Activated gamma-delta T cell treated with anti-CD3 and anti-CD28 coated beads, Interleukin-2, amount 50 U/mL, for 16 hours (primary cell): ENCODE data around the gene NEU3.
"Not testable (repeated sequence)": the region's sequence is repeated elsewhere in the genome, so short reads cannot be mapped to it uniquely, and the experiment has no call there.

Source experiments
- DNase-seq: peaks from one replicate; pipeline ENCODE4 v3.0.0-alpha.2; 2020; ENCODE audit warnings: low read depth

The NEU3 gene

DNA sequence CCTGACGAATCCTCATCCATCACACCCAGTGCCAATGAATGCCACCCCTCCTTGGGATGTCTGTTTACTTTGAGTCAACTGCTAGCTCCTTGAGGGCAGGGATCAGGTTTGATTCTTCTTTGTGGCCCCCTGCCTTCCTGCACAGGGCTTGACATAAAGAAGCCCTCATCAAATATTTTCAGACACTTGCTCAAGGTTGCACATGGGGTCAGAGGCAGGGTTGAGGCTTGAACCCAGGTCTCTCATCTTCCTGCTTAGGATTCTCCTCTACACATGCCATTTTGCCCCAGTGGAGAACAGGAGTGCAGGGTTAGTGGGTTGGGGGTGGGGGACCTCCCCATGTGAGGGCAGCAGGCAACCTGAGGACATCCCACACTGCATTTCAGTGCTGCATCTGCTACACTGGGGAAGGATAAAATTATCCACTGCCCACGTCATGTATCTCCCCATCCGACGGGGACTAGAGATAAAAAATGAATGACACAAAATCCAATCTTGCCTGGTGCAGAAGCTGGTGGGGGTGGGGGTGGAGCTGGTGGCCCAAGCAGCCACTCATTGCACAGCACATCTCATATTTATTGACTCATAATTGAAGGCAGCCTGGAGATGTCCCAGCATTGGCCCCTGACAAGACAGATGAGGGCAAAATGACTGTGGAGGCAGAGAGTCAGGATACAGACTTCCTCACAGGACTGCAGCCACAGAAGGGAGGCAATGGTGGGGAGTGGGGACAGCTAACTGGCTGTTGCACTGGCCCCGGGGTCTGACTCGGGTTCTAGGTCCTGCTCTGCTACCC, 41.3 kb downstream of the NEU3 start:
- DNase-seq: no peak

DNA sequence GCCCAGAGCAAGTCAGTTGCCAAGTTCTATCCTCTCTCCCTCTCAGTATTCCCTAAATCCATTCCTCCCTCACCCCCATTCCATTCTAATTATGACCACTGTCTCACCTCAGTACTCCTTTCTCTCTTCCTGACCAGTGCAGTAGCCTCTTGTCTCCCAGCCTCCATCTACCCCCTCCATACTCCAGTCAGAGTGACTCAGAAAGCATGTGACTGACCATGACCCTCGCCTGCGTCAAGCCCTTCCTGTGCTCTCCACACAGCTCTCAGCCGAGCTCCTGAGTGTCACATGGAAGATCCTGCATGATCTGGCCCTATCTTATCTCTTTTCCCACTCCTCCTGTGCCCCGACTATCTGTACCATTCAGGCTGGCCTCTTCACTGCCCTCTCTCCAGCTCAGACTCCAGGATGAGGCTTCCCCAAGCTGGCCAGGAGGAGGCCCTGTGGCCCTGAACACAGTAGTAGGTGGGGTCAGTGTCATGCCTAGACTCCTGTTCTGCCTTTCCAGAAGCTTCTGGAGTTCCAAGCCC, 42.6 kb downstream of the NEU3 start:
- no peak for DNase-seq

DNA sequence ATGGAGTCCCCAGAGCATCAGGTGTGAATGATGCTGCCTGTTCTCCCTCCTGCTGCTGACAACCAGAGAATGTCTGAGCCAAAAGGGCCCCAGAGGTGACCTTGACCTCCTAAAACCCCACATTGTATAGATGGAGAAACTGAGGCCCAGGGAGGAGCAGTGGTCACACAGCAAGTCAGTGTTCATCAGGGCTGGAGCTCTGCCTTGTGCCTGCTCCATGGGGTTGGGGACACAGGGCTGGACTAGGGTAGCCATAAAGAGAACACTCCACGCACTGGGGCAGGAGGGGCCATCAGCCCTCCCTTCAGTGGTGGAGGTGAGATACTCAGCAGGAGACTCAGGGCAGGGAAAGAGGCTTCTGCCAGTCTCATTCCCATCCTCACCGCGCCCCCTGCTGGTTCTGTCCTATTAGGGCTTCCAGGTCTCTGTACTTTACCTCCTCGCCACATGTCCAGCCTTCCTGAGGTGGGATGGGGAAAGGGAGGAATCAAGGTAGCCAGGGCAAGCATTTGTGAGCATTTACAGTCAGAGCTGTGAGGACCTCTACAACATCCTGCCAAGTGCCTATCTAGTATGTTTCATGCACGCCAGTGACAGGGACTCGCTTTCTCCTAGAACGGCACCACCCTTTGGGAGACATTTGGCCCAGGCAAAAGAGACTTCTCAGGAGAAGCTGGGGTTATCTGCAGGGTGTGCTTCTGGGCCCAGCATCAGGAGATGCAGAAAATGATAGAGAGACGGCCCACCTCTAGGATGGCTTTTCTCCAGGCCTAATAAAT, 43.2 kb downstream of the NEU3 start:
- DNase-seq: peak; percentile 42

DNA sequence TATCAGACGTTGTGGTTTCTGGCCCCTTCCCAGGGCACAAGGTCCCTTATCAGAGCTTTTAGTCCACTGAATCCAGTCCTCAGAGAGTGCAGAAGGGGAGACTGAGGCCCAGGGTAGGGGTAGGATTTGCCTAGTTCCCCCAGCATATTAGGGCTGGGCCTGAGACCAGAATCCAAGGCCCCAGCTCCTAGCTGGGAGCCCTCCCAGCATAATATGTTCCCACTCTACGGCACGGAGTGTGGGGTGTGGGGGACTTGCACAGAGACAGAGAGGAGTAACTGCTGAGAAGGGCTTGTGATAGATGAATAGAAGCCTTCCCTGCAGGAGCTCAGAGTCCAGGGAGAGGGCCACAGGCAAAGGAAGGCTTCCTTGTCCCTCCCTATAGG, 43.8 kb downstream of the NEU3 start:
- no peak for DNase-seq

DNA sequence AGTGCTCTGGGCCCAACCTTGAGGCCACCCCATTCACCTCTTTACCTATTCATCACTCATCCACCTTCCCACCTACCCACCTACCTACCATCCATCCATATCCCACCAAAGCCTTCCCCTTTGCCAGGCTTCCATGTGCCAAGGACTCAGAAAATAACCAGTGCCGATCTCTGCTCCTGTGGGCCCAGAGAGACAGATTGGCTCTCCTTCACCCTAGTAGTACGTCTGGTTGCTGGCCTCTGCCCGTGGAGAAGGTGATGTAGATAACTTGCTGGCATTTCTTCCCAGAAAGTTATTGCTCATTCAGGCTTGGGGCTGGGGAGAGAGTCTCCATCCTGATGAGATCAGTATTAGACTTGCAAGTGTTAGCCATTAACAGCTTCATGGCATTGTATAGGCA, 45.2 kb downstream of the NEU3 start:
- no peak for DNase-seq

DNA sequence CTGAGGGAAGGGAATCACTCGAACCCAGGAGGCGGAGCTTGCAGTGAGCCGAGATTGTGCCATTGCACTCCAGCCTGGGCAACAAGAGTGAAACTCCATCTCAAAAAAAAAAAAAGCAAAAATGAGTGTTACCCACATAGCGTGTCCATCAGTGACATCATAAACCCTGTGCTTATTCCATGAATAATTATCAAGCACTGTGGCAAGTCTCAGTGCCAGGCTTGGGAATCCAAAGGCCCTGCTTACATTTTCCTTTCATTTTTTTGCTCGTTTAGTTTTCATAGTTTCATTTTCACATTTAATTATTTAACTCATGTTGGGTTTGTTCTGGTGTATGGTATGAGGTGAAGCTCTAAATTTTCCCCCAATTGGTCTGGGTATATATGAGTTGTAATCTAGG, 46.5 kb downstream of the NEU3 start:
- no peak for DNase-seq

DNA sequence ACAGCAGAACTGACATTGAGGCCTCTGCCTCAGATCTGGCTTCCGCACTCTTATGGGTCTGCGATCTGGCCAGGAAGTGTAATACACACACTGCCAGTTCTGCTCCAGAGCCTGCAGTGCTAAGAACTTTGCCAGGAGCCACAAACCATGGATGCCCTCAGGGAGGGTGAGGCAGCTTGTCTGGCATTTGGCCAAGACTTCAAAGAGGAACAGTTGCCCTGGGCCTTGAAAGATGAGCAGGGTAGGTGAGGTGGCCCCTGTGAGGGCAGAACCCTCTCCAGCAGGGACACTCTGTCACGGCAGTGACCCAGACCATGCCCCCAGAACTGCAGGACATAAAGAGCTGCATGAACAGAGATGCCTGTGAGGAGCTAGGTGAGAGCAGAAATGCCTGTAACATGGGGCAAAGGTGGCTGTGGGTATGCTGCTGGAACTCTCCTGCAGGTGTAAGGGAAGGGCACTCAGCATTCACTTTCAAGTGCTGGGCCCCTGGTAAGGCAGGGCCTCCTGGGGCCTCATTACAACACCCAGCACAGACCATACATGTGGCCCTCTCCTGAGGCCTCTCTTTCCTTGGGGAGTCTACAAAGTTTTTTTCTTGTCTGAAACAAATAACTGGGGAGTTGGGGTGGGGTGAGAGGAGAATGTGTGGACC, 47.3 kb downstream of the NEU3 start:
- DNase-seq: no peak

DNA sequence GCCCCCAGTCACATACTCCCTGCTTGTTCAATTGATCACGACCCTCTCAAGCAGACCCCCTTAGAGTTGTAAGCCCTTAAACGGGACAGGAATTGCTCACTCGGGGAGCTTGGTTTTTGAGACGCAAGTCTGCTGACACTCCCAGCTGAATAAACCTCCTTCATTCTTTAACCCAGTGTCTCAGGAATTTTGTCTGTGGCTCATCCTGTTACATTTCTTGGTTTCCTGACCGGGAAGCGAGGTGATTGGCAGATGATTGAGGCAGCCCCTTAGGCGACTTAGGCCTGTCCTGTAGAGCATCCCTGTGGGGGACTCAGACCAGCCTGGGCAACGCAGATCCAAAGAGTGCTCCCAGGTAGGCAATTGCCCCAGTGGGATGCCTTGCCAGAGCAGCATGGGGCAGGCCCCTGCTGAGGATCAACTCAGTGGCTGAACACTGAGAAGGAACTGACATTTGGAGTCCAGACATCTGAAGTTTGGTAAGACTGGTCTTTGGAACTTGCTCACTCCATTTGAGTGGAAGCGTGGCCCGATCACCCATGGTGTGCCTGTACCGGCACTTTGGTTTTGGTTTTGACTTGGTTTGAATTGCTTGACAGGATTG, 51.5 kb downstream of the NEU3 start:
- DNase-seq: no peak

DNA sequence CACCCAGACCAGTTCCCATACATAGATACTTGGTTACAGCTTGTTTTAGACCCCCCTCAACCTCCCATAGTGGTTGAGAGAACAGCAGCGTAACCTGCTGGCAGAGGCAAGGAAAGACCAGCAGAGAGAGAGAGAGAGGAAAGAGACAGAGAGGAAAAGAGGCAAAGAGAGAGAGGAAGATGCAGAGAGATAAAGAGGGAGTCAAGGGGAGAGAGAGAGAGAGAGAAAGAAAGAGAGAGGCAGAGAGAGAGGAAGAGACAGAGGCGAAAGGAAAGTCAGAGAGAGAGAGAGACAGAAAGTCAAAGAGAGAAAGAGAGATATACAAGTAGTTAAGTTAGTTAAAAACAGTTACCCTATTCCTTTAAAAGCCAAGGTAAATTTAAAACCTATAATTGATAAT, 52.5 kb downstream of the NEU3 start:
- DNase-seq: no peak

DNA sequence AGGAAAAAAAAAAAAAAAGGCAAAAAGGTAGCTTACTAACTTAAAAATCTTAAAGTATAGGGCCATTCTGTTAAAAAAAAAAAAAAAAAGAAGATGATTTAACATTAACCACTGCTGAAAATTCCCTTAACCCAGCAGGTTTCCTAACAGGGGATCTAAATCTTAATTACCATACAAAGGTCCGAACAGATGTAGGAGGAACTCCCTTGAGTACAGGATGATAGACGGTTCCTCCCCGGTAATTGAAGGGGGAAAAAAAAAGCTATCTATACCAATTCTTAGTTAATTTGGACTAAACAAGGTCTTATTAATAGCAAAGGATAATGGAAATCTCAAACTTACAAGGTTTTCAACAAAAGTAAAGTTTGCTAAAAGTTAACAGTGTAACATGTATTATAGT, 53.1 kb downstream of the NEU3 start:
- DNase-seq: not testable (repeated sequence)

DNA sequence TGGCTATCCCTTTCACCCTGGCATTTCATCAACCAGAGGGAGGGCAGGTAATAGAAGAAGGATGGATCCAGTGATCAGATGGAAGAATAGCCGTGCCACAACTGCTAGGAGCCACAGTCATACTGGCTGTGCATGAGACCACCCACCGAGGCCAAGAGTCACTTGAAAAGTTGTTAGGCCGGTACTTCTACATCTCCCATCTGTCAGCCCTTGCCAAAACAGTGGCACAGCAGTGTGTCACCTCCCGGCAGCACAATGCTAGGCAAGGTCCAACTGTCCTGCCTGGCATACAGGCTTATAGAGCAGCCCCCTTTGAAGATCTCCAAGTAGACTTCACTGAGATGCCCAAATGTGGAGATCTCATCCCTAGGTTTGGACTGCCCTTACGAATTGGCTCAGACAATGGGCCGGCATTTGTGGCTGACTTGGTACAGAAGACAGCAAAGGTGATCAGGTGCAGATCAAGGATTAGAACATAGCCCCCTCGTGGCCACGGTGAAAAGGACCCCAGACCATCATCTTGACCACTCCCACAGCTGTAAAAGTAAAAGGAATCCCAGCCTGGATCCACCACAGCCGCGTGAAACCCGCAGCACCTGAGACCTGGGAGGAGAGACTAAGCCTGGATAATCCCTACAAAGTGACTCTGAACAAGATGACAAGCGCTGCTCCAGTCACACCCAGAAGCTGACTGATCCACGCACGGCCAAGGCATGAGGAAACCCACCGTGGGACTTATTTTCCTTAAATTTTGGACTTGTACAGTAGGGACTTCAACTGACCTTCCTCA, 55.8 kb downstream of the NEU3 start:
- DNase-seq: not testable (repeated sequence)

DNA sequence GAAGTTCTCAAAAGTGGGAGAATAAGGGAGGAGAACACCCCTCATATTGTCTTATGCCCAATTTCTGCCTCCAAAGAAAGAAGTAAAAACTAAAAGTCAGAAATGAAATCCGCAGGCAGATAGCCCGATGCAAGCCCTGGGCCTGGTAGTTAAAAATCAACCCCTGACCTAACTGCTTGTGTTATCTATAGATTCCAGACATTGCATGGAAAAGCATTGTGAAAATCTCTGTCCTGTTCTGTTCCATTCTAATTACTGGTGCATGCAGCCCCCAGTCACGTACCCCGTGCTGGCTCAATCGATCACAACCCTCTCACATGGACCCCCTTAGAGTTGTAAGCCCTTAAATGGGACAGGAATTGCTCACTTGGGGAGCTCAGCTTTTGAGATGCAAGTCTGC, 57.9 kb downstream of the NEU3 start:
- not testable (repeated sequence) for DNase-seq

DNA sequence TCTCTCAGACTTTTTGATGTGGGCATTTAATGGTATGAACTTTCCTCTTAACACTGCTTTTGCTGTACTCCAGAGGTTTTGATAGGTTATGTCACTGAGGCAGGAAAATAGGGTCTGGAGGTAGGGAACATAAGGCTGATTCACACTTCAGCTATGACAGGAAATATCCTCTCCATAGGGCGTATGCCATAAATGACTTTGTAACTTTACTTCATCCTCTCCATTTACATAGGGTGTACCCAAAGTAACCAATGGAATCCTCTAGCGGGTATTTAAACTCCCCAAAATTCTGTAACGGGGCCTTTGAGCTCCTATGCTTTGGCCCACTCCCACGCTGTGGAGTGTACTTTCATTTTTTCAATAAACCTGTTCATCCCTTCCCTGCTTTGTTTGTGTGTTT, 58.5 kb downstream of the NEU3 start:
- DNase-seq: no peak

DNA sequence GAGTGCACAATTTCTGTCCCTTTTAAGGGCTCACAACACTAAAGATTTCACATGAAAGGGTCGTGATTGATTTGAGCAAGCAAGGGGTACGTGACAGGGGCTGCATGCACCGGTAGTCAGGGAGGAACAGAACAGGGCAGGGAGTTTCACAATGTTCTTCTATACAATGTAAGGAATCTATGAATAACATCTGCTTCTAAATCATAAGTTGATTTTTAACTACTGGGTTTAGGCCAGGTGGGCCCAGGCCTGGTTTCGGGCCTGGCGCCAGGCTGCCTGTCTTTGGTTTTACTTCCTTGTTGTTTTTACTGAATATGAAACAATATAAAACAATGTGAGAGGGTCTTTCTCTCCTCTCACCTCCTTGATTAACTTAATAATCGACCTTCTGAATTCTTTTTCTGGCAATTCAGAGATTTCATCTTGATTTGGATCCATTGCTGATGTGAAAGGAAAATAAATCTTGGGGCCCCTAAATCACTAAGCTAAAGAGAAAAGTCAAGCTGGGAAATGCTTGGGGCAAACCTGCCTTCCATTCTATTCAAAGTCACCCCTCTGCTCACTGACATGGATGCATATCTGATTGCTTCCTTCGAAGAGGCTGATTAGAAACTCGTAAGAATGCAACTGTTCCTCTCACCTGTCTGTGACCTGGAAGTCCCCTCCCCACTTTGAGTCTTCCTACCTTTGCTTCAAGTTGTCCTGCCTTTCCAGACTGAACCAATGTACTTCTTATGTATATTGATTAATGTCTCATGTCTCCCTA, 61.0 kb downstream of the NEU3 start:
- not testable (repeated sequence) for DNase-seq

DNA sequence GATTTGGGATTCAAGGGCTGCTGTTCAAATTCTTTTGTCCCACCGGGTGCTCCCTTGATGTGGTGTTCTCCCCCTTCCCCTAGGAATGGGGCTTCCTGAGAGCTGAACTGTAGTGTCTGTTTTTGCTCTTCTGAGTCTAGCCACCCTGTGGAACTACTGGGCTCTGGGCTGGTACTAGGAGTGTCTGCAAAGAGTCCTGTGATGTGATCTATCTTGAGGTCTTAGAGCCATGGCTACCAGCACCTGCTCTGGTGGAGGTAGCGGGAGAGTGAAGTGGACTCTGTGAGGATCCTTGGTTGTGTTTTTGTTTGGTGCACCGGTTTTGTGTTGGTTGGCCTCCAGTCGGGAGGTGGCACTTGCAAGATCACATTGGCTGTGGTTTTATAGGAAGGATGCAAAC, 61.8 kb downstream of the NEU3 start:
- DNase-seq: no peak

DNA sequence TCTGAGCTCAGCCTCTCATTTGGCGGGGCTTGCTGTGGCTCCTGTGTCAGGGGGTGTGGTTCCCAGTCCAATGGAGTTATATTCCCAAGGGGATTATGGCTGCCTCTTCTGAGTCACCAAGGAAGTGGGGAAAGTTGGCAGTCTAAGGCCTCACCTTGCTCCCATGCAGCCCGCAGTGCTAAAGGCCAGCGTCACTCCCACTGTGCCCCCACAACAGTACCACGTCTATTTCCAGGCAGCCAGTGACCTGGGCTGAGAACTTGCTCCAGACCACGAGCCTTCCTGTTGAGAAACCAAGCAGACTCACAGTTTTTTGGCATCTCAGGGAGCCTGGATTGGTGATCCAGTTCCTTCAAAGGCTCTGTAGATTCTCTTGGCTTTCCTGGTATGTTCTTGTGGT, 62.3 kb downstream of the NEU3 start:
- no peak for DNase-seq

DNA sequence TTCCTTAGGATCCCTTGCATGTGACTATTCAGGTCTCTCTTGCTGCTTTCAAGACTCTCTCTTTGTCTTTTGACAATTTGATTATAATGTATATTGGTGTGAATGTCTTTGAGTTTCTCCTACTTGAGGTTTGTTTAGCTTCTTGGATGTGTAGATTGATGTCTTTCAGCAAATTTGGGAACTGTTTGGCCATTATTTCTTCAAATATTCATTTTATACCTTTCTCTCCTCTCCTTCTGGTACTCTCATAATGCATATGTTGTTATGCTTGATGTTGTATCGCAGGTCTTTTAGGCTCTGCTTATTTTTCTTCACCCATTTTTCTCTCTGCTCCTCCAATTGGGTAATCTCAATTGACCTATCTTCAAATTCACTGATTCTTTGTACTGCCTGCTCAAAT, 63.7 kb downstream of the NEU3 start:
- DNase-seq: no peak

DNA sequence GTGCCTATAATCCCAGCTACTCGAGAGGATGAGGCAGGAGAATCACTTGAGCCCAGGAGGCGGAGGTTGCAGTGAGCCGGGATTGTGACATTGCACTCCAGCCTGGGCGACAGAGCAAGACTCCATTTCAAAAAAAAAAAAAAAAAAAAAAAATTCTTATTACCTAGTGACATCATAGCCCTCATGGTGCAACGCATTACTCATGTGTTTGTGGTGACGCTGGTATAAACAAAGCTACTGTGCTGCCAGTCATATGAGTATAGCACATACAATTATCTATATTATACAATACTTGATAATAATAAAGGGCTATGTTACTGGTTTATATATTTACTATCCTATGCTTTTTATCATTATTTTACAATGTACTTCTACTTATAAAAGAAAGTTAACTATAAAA, 66.8 kb downstream of the NEU3 start:
- DNase-seq: no peak

DNA sequence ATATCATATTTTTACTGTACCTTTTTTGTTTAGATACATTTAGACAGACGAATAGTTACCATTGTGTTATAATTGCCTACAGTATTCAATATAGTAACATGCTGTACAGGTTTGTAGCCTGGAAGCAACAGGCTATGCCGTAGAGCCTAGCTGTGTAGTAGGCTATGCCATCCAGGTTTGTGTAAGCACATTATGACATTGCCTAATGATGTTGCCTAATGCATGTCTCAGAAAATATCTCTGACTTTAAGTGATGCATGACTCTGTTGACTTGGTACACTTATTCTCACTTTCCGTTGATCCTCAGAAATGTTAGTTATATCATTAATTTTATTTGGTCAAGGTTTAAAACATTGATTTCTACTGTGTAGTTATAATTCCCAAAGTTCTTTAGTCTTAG, 68.1 kb downstream of the NEU3 start:
- no peak for DNase-seq

DNA sequence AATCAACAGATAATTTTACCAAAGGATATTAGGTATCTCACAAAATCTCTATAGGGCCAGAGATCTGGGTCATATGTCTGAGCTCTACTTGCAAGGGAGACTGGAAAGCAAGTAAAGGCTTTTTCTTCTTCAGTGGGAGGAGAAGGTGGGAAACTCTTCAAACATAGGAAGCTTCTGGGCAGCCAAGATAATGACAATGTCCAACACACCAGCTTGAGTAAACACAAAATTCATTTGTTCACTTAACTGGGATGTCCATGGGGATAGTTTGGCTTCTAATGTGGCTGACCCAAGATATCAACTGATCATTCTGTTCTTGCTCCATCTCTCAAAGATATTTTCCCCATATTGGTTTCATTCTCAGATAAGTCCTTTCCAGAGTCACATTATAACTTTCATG, 70.6 kb downstream of the NEU3 start:
- DNase-seq: no peak
